ENCODE results near the gene HOMER1.

HOMER1 gene

DNA sequence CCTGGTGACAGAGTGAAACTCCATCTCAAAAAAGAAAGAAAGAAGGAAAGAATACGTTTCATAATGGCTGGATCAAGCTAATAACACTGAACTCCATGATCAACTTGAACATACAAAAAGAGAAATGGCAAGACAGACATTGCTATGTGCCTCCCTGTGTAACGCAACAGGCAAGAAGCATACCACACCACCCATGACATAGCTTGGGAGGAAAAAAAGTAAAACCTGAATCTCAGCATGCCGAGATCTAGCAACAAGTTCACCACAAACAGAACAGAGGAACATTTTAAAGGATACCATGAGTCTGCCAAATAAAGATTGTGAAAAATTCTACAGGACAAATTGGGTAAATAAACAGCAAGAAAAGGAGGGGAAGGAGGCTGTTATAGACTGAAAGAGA, 26.7 kb downstream of the HOMER1 start:
- DNase-seq = no peak

DNA sequence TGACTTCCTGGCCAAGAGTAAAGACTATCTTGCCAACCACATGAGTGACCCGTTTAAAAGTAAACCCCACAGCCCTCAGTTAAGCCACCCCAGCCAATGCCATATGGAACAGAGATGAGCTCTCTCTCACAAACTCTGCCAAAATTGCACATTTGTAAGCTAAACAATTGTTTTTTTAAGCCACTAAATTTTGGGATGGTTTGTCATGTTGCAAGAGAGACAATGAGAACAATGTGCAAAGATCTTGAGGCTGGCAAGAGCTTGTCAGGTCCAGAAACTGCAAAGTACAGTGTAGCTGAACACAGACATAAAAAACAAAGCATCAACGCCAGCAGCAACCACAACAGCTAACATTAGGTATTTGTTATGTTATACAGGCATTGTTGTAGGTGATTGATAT, 27.8 kb downstream of the HOMER1 start:
- DNase-seq = no peak

DNA sequence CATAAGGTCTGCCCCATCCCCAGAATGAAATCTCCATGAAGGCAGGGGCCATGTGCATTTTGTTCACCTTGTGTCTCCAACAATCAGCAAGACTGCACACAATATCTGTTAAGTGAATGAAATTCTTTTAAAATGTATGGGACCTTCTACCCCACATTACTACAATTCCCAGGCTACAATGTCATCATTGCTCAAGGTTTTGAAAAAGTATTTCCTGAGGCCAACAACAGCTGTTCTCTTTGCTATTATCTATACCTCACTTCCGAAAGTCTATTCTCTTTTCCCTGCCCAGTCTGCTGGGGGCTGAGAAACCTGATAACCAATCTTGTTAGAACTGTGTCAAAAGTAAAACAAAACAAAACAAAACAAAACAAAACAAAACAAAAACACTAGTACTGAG, 29.2 kb downstream of the HOMER1 start:
- DNase-seq = no peak

- DNase-seq = no peak
Measured at GRCh38 chr5:79481574-79481973, 32.4 kb downstream of the HOMER1 start.

- DNase-seq = no peak
Measured at GRCh38 chr5:79480991-79481390, 32.9 kb downstream of the HOMER1 start.

DNA sequence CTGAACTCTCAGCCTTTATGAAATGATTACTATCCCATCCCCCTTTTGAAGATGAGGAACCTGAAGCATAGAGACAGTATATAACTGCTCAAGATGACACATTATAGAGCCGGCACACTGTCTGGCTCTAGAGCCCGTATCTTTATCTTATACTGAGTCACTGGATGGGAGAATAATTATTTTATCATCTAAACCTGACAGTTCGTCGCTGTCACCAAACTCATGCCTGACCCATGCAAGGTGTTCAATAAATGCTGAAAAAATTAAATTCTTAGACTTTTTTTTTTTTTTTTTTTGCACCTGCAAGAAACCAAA, 38.8 kb downstream of the HOMER1 start:
- no peak for DNase-seq

DNA sequence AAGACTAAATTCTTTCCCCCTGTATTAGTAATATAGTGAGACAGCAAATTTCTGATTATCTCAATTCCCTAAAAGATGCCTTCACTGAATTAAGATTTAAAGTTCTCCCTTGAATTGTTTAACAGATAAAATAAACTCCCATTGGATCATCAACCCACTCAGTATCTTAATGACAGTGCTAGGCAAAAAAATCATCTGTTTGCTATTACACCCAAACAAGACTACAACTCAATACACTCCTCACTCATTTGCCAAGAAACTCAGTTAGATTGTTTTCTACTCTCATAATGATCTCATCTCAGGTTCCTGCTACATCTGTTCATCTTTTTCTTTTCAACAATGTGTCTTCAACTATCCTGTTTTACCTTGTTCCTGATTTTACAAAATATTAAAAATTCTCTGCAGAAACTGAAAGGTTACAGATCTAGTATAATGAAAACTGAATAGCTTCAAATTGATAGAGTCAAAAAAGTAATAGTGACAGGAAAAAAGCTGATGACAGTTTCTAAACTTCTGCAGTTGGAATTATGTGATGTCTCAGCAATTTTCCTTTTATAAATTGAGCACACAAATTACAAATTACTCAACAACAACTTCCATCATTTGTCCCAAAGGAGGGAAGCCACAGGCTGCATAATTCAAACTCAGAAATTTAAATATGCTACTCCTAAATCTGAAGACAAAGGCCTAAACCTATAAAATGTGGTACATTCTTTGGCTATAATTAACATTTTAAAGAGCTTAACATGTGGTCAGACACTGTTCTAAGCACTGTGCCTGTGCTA, 39.4 kb downstream of the HOMER1 start:
- no peak for DNase-seq

- no peak for DNase-seq
Measured at GRCh38 chr5:79471556-79471955, 42.4 kb downstream of the HOMER1 start.

DNA sequence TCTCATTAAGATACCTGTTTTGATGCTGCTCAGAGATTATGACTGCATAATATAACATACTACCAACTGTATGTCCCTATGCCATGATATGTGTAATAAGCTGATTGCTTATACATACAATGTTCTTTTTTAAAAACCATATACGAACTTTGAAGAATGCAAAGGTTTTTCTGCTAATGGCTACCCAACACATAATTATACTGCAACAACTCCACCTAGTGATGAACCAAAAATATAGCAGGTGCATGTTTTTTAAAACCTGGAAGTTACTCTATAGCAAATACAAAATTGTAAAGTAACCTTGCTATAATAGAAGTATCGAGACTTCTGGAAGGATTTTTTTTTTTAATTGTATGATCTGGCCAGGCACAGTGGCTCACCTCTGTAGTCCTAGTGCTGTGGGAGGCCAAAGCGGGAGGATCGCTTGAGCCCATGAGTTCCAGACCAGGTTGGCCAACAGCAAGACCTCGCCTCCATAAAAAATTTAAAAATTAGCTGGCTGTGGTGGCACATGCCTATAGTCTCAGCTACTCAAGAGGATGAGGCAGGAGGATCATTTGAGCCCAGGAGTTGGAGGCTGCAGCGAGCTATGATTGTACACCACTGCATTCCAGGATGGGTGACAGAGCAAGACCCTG, 49.1 kb downstream of the HOMER1 start:
- DNase-seq = no peak

GRCh38 chr5:79464278-79464677, 49.7 kb downstream of the HOMER1 start:
- no peak for DNase-seq

- no peak for DNase-seq
Measured at GRCh38 chr5:79459626-79460025, 54.3 kb downstream of the HOMER1 start.

- DNase-seq = no peak
Measured at GRCh38 chr5:79456890-79457583, 56.9 kb downstream of the HOMER1 start.

DNA sequence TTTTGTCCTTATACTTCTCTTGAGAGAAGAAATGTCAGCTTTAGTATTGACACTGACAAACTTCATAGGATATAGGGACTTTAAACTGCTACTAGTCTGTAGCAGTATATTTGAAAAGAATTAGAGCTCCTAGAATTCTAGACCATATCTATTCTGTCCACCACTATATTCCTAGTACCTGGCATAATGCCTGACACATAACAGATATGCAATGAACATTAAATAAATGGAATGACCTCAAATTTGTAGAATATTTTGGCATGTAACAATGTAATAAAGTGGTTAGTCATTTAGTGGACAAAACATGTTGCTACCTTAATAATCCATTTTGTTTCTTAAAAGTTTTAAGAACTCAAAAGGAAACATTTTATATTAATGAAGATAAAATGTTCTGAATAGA, 57.5 kb downstream of the HOMER1 start:
- DNase-seq = no peak

DNA sequence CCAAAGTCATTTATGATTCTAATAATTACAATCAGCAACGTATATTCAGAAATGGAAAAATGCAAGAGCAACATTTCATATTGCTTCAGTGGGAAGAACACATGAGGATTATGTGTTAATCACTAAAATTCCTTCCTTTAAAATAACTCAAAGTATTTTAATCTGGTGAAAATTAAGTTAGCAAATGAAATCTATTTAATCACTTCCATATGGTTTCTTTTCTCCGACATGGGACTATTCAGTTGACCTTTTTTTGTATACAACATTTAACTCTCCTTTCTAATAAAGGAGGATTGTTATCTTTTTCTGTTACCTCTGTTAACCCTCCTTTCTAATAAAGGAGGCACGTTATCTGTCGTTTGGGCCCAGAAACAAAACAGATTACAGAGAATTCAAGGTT, 59.9 kb downstream of the HOMER1 start:
- no peak for DNase-seq

DNA sequence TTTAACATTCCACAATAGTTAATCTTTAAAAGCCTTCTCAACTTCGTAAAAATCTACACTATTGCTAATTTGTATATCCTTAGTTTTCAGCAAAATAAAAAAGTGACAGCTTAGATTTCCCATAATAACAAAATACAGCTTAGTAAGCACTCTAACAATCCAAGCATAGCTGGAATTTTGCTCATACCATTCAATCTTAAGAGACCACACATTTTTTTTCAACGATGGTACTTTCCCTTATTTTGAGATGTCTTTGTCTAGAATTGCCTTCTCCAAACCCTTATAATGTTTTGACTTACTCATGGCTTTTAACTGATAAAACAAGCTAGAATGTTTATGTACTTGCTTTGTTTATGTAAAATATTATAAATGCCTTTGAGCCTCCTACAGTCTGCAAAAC, 65.6 kb downstream of the HOMER1 start:
- DNase-seq = no peak

DNA sequence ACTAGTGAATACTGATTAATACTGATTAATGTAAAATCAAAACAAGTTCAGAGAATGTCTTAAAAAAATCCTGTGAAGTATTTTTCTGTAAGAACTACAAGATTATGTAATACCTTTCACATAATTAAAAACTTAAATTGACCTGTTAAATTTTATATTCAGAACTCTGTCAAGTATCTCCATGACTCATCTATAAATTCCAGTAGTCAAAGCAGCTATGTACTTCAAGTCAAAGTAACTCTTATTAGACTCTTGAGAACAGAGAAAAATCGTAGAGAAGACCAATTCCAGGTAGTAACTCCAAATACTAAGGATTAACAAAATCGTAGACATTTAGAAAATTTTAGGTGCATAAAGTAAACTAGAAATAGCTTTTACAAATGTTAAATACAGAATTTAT, 77.1 kb downstream of the HOMER1 start:
- DNase-seq = no peak

- no peak for DNase-seq
Measured at GRCh38 chr5:79436224-79436623, 77.7 kb downstream of the HOMER1 start.

GRCh38 chr5:79430196-79430595, 83.7 kb downstream of the HOMER1 start:
- no peak for DNase-seq

GRCh38 chr5:79423296-79423695, 90.6 kb downstream of the HOMER1 start:
- no peak for DNase-seq

GRCh38 chr5:79420248-79420647, 93.7 kb downstream of the HOMER1 start:
- no peak for DNase-seq

- DNase-seq = no peak
Measured at GRCh38 chr5:79418276-79418675, 95.7 kb downstream of the HOMER1 start.

- DNase-seq = no peak
Measured at GRCh38 chr5:79417495-79417894, 96.4 kb downstream of the HOMER1 start.

GRCh38 chr5:79416499-79416898, 97.4 kb downstream of the HOMER1 start:
- no peak for DNase-seq

- no peak for DNase-seq
Measured at GRCh38 chr5:79413112-79413511, 100.8 kb downstream of the HOMER1 start.

Measured in stimulated activated CD4-positive, alpha-beta T cell treated with anti-CD3 and anti-CD28 coated beads, Interleukin-12 subunit alpha, Interleukin-12 subunit beta, amount 100 ng/mL, for 4 hours (primary cell).